KOPT-K1 (cell line): ENCODE data around the gene PAPOLB.

Experiments used
- H3K27ac ChIP-seq: fragments of 200-600 bp; sonication (generic); 2 replicates; pipeline ENCODE4 v1.5.1; 2016; ENCODE audit warnings: antibody characterized with exemption, mild to moderate bottlenecking, low read depth, low read length; ENCODE audit not compliant: poor library complexity, severe bottlenecking
- H3K36me3 ChIP-seq: fragments of 200-600 bp; sonication (generic); 2 replicates; pipeline ENCODE4 v1.5.1; 2017; ENCODE audit warnings: antibody characterized with exemption, mild to moderate bottlenecking, low read length, moderate library complexity; ENCODE audit not compliant: insufficient read depth
- H3K9me3 ChIP-seq: fragments of 200-600 bp; sonication (generic); 2 replicates; pipeline ENCODE4 v1.5.1; 2017; ENCODE audit warnings: antibody characterized with exemption, low read length, mild to moderate bottlenecking; ENCODE audit not compliant: insufficient read depth, poor library complexity, severe bottlenecking

Gene PAPOLB

DNA sequence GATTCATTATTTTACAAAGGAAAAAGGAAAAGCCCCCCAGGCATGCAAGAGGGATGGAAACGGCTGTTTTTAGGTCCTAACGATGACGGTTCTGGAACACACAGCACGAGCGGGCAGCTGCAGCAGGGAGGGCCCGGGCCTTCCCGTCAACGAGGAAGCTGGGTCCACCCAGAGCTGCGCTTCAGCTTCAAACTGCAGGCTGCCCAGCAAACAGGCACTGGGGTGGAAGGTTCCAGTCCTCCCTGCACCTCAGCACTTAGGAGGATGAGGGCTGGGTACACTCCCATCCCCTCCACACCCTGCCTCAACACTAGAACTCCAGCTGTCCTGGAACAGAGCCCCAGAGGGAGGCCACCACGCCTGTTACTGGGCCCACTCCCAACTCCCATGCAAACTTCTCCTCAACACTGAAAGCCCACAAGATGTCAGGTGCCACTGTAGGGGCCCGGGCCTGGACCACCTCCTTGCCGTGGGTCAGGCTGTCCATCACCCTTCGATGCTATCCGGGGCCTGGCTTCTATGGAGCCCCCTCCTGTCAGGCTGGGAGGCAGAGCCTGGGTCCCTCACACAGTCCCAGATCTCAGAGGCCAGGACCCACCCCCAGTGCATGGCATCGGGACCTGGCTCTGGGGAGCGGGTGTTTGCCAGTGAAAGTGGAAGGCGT lies 33.0 kb downstream of the PAPOLB start:
- Histone ChIP-seq H3K27ac (no peak overlapping the region), H3K36me3 (no peaks in the 10 kb centered on the region), H3K9me3 (no peaks in the 10 kb centered on the region)

DNA sequence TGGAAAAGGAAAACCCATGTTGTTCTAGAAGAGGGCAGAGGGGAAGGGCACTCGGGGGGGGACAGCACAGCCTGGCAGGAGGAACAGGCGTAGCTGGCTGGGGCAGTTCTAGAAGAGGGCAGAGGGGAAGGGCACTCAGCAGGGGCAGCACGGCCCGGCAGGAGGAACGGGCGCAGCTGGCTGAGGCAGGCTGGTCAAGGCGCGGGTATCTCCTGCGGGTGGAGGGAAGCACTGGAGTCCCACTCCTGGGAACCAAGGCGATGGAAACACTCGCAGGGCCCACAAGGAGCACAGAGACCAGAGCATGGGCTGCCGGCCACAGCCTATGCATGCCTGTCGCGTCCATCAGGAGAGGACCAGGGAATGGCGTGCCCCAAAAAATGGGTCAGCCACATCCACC lies 36.7 kb downstream of the PAPOLB start:
- Histone ChIP-seq H3K27ac (no peak overlapping the region), H3K9me3 (no peaks in the 10 kb centered on the region), H3K36me3 (no peaks in the 10 kb centered on the region)

DNA sequence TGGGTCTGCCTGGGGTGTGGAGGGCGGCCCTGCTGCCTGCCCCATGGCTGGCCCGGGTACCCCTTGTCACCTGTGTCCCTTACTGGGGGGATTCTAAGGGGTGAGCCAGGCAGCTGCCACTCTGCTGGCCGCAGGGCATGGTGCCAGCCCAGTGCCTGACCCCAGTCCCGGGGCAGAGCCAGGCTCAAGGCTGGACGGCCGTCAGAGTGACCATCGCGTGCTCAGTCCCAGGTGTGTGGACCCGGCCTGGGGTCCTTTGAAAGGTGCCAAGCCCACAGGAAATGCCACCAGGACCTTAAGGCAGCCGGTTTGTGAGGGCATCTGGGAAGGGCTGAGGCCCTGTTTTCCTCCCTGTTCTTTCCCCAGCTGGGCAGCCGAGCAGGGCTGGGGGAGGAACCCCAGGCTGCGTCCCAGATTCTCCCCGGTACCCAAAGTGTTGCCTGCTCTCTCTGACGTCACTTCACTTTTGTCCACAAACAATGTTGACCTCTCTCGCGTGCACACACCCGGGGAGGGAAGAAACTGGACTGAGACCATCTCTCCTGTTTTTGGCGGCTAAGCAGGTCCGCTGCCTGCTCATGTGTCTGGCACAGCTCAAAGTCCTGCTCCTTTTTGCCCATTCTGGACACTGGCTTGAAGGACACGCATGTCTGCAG lies 37.6 kb downstream of the PAPOLB start:
- Histone ChIP-seq H3K36me3 (no peaks in the 10 kb centered on the region), H3K9me3 (no peaks in the 10 kb centered on the region), H3K27ac (no peak overlapping the region)

DNA sequence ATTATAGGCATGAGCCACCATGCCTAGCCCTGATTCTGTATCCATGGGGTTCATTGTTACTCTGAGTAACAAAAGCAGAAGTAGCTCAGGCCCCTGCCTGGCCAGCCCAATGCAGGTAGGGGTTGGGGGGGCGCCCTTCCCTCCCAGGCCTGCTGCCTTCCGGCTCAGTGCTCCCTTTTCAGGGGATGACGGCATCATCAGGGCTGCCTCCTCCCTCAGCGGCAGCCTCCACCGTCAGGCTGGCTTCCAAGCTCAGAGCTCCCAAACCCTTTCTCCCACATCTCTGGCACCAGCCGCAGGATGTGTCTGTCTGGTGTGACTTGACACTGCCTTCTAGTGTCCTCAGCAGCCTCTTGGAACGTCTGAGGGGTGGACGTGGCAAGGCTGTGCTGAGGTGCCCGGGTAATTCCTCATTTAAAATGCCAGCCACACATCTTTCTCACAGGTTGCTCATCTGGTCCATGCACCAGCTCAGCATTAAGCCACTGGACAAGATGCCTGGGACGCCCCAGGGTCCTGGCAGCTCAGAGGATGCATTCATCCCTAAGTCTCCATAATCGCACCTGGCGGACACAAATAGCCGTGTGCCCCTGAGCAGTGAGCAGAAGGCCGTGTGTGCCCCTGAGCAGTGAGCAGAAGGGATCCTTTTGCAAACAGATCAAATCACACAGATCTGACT lies 38.2 kb downstream of the PAPOLB start:
- Histone ChIP-seq H3K9me3 (no peaks in the 10 kb centered on the region), H3K36me3 (no peaks in the 10 kb centered on the region), H3K27ac (no peak overlapping the region)

DNA sequence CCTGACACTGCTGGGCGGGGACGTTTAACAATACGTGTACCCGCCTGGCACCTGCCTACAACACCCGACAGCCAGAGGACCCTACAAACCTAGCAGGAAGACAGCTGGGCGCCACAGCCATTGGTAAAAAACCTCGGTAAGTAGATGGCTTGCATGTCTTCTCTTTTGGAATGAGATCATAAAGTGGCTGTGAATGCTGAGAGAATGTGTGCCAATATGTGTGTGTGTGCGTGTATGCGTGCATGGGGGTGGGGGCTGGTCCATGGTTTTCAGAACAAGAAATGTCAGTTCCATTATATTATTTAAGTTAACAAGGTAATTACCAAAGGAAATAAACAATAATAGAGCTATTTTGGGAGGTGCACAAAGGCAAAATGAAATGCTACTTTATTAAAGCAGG lies 39.2 kb downstream of the PAPOLB start:
- H3K27ac ChIP-seq, result no peak overlapping the region
- no peaks in the 10 kb centered on the region for H3K36me3 ChIP-seq
- no peaks in the 10 kb centered on the region for H3K9me3 ChIP-seq

- Histone ChIP-seq H3K27ac (no peak overlapping the region), H3K9me3 (no peaks in the 10 kb centered on the region), H3K36me3 (no peaks in the 10 kb centered on the region)
Measured at GRCh38 chr7:4820967-4821471, 40.8 kb downstream of the PAPOLB start.

DNA sequence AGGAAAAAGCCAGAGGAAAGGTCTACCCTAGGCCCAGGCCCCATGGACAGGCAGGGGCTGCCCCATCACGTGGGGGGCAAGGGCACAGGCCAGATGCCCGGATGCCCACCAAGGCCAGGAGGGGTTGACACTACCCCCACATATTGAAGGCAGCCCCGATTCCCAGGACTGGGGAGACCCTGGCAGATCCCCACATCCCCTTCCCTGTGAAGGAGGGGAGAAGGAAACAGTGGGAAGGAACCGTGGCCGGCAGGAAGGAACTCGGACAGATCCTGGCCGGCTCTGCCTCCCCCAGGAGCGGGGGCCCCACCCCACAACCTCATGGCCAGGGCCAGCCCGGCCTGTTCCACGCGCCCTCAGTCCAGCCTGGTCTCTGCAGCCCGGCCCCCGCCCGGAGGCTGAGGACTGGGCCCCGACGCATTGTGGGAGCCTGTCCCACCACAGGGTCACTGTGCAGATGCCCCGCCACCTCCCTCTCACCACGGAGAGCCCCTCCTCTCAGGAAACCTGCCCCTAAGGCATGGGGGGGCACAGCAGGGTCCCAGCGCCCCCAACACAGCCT lies 41.3 kb downstream of the PAPOLB start:
- H3K36me3 ChIP-seq, result no peaks in the 10 kb centered on the region
- H3K9me3 ChIP-seq, result no peaks in the 10 kb centered on the region
- no peak overlapping the region for H3K27ac ChIP-seq

DNA sequence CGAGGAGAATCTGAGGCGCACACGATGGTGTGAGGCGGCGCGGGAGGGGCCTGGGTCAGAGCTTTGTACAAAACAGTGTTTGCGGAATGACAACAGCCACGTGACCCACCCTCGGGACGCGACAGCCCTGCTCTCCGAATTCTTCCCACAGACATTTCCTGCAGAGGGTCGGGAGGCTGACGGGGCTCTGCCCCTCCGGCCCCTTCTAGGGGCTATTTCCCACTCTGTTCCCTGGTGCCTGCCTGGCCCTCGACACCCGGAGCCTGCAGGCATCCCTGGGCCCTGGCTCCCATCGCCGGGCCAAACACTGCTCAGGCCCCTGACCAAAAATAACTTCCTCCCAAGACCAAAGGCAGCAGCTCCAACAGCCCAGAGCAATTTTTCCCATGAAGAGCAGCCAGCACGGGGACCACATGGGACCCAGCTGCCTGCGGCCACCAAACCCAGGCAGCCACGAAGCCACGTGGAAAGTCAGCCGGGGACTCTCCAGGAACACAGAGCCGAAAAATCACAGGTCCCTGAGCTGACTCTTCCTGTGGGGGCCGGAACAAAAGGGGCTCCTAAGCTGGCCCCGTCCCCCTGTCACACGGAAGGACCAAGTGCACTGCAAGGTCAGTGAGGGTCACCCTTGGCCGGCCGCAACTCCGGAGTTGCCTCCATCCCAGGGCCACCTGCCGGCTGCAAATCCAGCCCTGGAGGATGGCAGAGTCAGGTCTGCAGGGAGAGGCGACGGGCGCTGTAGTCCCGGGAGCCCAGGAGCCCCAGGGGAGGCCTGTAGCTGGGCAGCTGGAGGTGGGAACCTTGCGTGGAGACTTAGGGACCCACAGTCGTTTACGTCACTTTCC lies 42.0 kb downstream of the PAPOLB start:
- H3K9me3 ChIP-seq, result no peaks in the 10 kb centered on the region
- H3K27ac ChIP-seq, result no peak overlapping the region
- no peaks in the 10 kb centered on the region for H3K36me3 ChIP-seq

GRCh38 chr7:4818000-4818794 lies 43.6 kb downstream of the PAPOLB start:
- Histone ChIP-seq H3K27ac (no peak overlapping the region), H3K9me3 (no peaks in the 10 kb centered on the region), H3K36me3 (no peaks in the 10 kb centered on the region)

- Histone ChIP-seq H3K27ac (no peak overlapping the region), H3K36me3 (no peaks in the 10 kb centered on the region), H3K9me3 (no peaks in the 10 kb centered on the region)
Measured at GRCh38 chr7:4817178-4817901, 44.5 kb downstream of the PAPOLB start.

DNA sequence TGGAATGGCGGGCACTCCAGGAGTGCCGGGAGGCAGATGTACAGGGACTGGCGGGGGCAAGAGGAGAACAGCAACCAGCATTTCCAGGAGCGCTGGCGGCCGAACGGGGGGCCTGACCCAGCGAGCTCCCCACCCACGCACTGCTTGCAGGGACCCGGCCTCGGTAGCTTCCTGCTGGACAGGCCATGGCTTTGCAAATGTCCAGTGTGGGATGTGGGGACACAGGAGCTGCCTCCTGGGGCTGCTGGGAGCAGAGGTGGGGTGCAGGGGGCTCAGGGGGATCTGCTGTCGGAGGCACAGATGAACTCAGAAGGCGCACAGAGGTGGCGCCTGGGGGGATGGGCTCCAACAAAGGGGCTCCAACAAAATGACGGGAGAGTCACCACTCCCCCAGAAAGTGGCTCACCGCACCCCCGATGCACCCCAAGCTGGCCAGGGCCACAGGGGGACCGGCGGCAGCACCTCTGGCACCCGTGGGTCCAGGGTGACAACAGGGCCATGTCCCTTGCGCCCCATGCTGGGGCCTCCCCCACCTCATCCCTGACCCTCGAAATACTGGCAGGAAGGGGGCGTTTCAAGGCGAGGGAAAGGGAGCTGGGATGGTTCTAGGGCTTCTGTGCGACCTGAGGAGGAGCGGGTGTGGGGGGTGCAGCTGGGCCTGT lies 45.3 kb downstream of the PAPOLB start:
- H3K27ac ChIP-seq, result no peak overlapping the region
- no peaks in the 10 kb centered on the region for H3K9me3 ChIP-seq
- no peaks in the 10 kb centered on the region for H3K36me3 ChIP-seq

DNA sequence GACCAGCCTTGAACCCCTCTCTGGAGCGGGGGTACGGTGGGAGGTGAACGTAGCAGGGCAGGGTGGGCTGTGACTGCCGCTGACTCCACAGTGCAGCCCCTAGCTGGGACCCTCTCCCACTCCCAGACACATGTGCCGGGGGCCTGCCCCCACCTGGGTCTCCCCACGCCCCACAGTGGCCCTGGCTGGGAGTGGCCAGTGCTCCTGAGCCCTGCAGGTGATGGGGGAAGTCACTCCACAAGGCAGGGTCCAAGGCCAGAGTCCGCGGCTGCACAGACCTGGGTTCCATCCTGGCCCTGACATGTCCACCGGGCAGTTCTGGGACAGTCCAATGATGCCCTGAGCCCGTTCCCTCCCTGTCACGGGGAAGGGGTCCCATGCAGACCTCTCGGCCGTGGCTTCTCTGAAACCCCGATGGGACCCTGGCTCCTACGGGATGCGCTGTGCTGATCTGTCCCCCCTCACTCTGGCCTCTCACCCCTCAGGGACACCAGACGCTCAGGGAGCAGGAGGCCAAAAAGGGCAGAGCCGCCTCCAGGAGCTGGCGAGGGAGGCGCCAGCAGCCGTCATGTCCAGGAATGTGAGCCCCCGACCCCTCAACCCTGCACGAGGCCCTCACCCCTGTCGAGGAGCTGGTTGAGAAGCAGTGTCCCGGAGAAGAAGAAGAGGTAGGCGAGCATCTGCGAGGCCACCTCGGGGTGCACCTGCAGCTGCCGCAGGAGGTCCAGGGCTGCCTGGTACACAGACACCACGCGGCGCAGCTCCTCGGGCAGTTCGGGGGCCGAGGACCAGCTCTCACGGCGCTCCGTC lies 46.0 kb downstream of the PAPOLB start:
- H3K27ac ChIP-seq, result no peak overlapping the region
- no peaks in the 10 kb centered on the region for H3K36me3 ChIP-seq
- no peaks in the 10 kb centered on the region for H3K9me3 ChIP-seq
